GM13977 (cell line): ENCODE results near the gene GTF2H4.

ENCODE experiments used
- DNase-seq: peaks from one replicate; pipeline ENCODE4 v3.0.0; 2012; ENCODE audit warnings: low spot score
- in situ Hi-C: fragments of 300-500 bp; cut with MboI; formaldehyde crosslinking; loops from one replicate; pipeline ENCODE4 v1.12.0; 2022; ENCODE audit warnings: low sequenced_read_pairs, low pct_unique_long_range_greater_than_20kb, mixed read lengths, inconsistent platforms; ENCODE audit not compliant: unreplicated experiment
- TF ChIP-seq, protein P1 (sequence below): IDR thresholded peaks from 2 replicates; pipeline ENCODE4 v1.5.1; 2012; ENCODE audit warnings: mild to moderate bottlenecking, control low read depth; ENCODE audit not compliant: insufficient read depth; ENCODE audit errors: extremely low read depth, missing control alignments

Gene GTF2H4

DNA sequence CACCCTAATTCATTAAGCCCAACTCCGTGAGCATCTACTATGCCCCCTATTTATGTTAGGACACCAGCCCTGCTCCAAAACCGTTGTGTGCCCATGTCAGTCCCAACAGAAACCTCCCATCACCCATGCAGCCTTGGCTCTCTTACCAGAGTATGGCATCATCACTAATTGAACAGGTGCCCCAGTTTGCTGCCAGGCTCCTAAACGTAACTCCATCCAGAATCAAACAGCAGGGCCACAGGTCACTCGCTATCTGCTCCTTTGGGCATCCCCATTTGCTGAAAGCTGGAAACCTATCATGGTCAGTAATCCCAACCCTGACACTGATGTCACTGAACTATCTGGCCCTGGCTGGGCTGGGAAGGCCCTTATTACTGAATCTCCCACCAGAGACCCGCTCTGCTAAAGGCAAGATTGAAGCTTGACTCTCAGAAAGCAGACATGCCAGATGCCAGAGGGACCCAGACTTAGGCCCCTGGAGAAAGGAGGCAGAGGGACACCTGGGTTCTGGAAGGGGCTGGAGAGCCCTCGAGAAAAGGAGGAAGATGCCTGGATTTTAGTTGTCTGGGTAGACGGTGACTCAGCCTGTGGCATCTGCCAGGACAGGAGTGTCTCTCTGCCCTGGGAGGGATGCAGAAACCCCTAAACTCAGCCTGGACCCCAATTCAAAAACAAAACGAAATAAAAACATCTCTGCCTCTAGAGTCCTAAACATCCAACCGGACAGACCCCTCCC, 46.8 kb downstream of the GTF2H4 start:
- in situ Hi-C loops = no loop called here
- TF ChIP-seq, protein P1, sequence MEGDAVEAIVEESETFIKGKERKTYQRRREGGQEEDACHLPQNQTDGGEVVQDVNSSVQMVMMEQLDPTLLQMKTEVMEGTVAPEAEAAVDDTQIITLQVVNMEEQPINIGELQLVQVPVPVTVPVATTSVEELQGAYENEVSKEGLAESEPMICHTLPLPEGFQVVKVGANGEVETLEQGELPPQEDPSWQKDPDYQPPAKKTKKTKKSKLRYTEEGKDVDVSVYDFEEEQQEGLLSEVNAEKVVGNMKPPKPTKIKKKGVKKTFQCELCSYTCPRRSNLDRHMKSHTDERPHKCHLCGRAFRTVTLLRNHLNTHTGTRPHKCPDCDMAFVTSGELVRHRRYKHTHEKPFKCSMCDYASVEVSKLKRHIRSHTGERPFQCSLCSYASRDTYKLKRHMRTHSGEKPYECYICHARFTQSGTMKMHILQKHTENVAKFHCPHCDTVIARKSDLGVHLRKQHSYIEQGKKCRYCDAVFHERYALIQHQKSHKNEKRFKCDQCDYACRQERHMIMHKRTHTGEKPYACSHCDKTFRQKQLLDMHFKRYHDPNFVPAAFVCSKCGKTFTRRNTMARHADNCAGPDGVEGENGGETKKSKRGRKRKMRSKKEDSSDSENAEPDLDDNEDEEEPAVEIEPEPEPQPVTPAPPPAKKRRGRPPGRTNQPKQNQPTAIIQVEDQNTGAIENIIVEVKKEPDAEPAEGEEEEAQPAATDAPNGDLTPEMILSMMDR = no peak
- DNase-seq = no peak

GRCh38 chr6:30955367-30956042, 47.5 kb downstream of the GTF2H4 start:
- DNase-seq = peak; percentile 74
- in situ Hi-C loops = no loop called here

GRCh38 chr6:30957716-30958115, 49.7 kb downstream of the GTF2H4 start:
- no peak for DNase-seq
- TF ChIP-seq, protein P1 = no peak
- in situ Hi-C loops = no loop called here

More at GRCh38 chr6:30955367-30956042, 47.5 kb downstream of the GTF2H4 start:
- TF ChIP-seq, protein P1 = no peak

- DNase-seq = no peak
- TF ChIP-seq, protein P1 = no peak
- in situ Hi-C loops = no loop called here
Measured at GRCh38 chr6:30960907-30961673, 53.1 kb downstream of the GTF2H4 start.

- in situ Hi-C loops = no loop called here
- TF ChIP-seq, protein P1 = no peak
- no peak for DNase-seq
Measured at GRCh38 chr6:30962716-30963115, 54.7 kb downstream of the GTF2H4 start.

DNA sequence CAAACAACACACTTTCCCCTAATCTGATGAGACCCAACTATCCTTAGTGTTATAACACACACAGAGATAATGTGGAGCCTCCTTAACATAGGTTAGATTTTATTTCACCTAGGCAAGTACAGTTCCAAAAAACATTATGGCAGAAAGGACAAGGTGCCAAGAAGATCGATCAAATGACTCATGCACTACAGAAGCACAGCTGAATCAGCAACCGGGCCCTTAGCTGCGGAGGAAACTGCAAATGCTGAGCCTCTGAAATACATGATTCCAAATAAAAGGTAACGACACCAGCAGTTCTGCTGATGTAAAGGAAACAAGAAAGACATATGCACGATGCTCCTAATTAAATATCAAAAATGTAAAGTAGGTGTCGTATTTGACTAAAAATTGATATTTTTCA, 55.6 kb downstream of the GTF2H4 start:
- no peak for DNase-seq
- TF ChIP-seq, protein P1 = no peak
- in situ Hi-C loops = no loop called here
